Stimulated activated CD4-positive, alpha-beta T cell treated with anti-CD3 and anti-CD28 coated beads, Interleukin-12 subunit alpha, Interleukin-12 subunit beta, amount 100 ng/mL, for 4 hours (primary cell): Measurements from ENCODE around the gene AURKAIP1.
A peak's percentile ranks its signal among the peaks of the same experiment; 100 is the strongest.
"Not testable (repeated sequence)": the region's sequence is repeated elsewhere in the genome, so short reads cannot be mapped to it uniquely, and the experiment has no call there.

Source experiments
- DNase-seq: peaks from one replicate; pipeline ENCODE4 v3.0.0-alpha.2; 2020

AURKAIP1 gene

DNA sequence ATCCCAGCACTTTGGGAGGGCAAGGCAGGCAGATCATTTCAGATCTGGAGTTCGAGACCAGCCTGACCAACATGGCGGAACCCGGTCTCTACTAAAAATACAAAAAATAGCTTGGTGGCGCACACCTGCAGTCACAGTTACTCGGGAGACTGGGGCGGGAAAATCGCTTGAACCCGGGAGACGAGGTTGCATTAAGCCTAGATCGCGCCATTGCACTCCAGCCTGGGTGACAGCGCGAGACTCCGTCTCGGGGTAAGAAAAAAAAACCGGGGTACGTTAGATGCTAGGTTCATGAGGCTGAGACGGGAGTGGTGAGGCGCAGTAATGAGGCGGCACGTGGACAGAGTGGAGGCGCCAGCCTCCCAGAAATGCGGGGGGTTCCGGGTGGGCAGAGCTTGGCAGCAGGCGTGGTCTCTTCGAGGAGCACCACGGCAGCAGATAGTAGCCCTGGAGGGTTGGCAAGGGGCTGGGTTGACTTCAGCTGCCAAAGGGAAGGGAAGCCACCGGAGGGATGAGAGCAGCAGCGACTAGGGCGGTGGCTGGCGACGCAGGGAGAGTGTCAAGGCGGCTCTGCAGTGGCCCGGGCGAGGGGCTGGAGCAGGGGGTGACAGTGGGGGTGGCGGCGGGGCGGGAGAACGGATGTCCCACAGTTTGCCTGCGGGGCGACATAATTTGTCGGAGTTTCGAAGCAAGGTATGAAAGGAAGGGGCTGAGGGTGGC is 31.3 kb upstream of the AURKAIP1 start:
- no peak for DNase-seq

DNA sequence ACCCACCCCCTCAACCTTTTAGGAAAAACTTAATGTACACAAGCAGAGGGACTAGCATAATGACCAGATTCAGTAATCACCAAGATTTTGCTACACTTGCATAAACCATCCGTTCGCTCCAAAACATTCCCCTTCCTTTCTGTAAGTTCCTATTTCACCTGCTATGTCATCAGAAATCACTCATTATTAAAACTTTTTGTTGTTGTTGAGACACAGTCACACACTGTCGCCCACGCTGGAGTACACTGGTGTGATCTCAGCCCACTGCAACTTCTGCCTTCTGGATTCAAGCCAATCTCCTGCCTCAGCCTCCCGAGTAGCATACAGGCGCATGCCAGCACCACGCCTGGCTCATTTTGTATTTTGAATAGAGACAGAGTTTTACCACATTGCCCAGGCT is 28.6 kb upstream of the AURKAIP1 start:
- no peak for DNase-seq

GRCh38 chr1:1402901-1403392 is 27.9 kb upstream of the AURKAIP1 start:
- not testable (repeated sequence) for DNase-seq

DNA sequence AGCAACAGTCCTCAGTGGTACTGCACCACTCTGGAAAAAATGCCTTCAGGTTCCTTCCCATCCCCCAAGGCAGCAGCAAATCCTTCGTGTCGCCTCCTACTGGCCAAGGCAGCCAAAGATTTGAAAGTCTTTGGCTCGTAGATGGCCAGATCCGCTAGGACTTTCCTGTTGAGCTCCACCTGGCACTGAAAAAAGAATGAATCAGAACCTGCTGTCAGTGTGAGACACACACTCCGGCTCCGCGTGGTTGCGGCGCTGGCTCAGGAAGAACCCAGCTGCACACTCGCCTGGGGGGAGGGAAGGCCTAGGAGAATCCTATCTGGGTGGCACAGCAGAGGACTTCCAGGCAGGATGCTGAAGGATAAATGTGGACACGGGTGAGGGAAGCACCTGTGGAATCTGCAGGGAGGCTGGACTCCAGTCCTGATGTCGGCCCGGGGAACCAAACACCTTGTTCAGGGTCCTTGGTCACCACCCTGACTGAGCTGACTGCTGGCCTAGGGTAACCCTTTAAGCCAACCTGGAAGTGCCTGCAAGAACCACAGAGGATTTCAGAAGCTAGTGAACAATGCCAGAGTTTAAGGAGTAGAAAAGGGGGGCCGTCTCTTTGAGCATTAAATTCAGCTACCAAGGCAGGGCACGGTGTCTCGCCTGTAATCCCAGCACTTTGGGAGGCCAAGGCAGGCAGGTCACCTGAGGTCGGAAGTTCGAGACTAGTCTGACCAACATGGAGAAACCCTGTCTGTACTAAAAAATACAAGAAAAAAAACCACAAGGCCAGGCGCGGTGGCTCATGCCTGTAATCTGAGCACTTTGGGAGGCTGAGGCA is 27.3 kb upstream of the AURKAIP1 start:
- DNase-seq: no peak

- DNase-seq: no peak
These were observed 26.5 kb upstream of the AURKAIP1 start for GRCh38 chr1:1401457-1402010.

DNA sequence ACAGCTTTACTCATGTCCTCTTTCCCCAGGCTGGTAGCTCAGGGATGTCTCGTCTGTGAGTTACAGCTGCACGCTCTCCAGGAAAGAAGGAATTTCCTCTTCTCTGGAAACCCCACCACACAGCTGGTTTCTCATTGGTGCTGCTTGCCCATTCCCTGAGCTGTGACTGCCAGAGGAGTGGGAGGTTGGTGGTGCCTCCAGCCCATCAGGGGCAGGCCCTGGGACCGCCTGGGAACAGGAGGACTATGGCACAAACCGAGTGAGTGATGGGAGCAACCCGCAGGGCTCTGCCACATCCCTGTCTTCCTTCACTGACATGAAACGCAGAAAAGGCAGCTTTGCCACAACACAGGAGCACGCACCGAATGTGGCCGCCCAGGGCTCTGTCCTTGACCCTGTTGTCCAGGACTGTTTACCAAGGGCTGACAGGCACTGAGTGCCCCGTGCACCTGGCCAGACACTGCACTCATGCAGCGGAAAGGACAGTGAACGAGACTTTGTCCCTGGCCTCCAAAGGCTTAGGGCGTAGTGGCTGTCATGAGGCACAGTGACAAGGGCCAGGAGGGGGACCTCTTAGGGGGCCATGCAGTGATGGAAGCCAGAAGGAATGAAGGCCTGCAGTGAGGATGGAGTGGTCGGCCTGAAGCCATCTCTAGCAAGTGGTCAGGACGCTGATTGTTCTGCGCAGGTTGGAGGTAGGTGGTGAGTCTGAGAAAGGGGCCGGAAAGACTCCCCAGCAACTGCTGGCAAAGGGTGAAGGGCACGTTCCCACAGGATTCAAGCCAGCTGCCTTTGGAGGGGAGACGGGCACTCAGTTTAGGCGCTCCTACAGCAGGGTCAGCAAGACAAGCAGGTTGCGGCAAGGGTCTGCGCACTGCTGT is 25.8 kb upstream of the AURKAIP1 start:
- no peak for DNase-seq

- DNase-seq: no peak
These were observed 25.0 kb upstream of the AURKAIP1 start for GRCh38 chr1:1399872-1400575.

GRCh38 chr1:1399187-1399871 is 24.3 kb upstream of the AURKAIP1 start, which contains the start of gene CCNL2:
Gene CCNL2 (minus strand): TSS chr1:1399335. CDS start chr1:1399306, 29 bp downstream.
- peak; percentile 99 for DNase-seq

DNA sequence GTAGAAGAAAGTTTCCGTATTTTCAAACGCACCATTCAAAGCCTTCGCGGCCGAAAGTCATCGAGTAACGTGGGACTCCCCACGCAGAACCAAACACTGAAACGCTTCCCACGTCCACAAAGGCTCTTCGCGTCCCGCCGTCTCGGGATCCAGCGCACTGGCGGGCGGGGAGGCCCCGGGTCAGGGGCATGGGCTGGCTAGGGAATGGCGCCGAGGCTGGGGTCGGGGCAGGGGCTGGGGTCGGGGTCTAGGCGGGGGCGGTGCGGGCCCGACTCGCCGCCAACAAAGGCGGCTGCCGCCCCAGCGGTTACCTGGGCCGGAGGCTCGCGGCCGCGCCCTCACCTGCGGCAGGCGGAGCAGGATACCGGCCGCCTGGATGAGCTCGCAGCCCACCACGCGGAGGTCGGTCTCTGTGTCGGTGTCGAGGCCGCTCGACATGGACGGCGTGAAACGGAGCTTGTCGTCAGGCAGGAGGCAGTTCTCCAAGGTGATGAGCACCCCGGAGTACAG is 23.7 kb upstream of the AURKAIP1 start:
- DNase-seq: no peak

GRCh38 chr1:1397839-1398523 is 23.0 kb upstream of the AURKAIP1 start:
- DNase-seq: no peak

DNA sequence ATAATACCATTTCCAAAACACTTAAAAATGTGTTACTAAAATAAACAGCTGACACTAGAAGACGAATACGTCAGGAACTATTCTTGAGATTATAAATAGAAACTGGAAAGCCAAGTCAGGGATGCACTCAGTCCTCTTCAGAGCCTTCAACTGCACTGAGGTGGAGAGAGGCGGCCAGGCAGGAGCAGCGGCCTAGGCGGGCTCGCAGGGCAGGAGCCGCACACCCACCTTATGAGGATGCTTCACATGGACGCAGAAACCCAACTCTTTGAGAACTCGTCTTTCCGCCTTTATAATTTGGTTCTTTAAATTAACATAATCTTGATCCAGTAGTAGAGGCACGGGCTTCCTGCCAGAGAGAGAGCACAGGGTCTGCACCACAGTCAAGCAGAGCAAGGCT is 20.2 kb upstream of the AURKAIP1 start:
- DNase-seq: no peak

DNA sequence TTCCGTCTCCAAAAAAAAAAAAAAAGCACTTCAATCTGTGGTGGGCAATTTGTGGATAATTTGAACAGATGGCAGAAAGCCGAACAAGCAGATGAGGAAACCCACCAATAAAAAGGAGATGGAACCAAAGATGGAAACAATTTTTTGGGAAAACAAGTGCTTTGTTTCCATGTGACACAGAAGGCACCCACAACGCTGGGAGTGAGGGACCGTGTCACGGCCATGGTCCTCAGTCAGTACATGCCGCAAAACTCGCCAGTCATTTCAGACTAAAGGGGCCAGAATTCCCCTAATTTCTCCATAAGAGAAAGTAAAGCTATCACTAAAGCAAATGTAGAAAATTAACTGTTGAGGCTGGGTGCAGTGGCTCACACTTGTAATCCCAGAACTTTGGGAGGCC is 19.1 kb upstream of the AURKAIP1 start:
- DNase-seq: no peak

GRCh38 chr1:1393428-1393827 is 18.4 kb upstream of the AURKAIP1 start:
- DNase-seq: no peak

GRCh38 chr1:1393014-1393413 is 18.0 kb upstream of the AURKAIP1 start:
- DNase-seq: no peak

DNA sequence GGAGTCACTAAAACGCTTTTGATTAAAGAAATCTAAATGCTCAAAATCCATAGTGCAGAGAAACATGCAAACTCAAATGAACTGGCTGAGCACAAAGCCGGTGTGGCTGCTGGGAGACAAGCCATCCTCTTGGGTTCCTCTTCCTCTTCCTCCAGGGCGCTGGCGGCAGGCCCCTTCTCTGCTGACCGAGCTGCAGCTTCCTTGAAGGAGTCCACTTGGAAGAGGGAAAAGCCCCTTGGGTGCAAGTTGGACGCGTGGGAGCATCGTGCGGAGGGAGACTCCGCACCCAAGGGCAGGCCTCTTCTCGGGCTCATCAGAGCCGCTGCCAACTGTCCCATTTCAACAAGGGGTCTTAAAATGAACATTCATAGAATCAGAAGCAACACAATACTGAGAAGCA is 16.2 kb upstream of the AURKAIP1 start:
- DNase-seq: no peak

GRCh38 chr1:1390675-1391074 is 15.7 kb upstream of the AURKAIP1 start:
- no peak for DNase-seq

DNA sequence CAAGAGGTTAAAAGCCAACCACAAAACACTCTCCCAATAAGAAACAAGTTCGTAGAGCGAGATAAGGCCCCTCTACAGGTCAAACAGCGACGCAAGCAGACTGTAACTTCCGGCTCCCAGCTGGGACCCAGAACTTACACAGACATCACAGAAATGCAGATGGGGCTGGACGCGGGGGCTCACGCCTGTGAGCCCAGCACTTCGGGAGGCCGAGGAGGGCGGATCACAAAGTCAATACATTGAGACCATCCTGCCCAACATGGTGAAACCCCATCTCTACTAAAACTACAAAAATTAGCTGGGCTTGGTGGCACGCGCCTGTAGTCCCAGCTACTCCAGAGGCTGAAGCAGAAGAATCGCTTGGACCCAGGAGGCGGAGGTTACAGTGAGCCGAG is 13.1 kb upstream of the AURKAIP1 start:
- no peak for DNase-seq

- no peak for DNase-seq
These were observed 12.4 kb upstream of the AURKAIP1 start for GRCh38 chr1:1387098-1388077.

GRCh38 chr1:1385931-1386330 is 10.9 kb upstream of the AURKAIP1 start:
- DNase-seq: no peak
